Measurements from ENCODE around the gene WDR81.

DNA sequence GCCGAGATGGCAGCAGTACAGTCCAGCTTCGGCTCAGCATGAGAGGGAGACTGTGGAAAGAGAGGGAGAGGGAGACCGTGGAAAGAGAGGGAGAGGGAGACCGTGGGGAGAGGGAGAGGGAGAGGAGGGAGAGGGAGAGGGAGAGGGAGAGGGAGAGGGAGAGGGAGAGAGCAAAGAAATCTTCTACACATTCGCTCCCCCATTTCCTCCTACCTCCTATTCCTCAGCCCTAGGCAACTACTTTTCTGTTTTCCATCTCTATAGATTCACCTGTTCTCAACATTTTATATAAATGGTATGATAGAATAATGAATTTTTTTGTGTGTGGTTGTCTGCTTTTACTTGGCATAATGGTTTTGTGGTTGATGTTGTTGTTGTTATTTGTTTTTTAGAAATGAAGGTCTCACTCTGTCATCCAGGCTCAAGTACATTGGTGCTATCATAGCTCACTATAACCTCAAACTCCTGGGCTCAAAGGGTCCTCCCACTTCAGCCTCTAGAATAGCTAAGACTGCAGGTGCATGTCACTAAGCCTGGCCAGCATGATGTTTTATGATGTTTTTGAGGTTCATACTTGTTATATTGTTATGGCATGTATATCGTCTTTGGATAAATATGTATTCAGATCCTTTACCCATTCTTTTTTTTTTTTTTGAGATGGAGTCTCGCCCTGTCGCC is 33.8 kb upstream of the WDR81 start:
- TF ChIP-seq POLR2AphosphoS5 (IDR thresholded peaks at IDR 0.05) (no peak), POLR2A (IDR thresholded peaks at IDR 0.05) (no peak)
- TF ChIP-seq, protein P1, sequence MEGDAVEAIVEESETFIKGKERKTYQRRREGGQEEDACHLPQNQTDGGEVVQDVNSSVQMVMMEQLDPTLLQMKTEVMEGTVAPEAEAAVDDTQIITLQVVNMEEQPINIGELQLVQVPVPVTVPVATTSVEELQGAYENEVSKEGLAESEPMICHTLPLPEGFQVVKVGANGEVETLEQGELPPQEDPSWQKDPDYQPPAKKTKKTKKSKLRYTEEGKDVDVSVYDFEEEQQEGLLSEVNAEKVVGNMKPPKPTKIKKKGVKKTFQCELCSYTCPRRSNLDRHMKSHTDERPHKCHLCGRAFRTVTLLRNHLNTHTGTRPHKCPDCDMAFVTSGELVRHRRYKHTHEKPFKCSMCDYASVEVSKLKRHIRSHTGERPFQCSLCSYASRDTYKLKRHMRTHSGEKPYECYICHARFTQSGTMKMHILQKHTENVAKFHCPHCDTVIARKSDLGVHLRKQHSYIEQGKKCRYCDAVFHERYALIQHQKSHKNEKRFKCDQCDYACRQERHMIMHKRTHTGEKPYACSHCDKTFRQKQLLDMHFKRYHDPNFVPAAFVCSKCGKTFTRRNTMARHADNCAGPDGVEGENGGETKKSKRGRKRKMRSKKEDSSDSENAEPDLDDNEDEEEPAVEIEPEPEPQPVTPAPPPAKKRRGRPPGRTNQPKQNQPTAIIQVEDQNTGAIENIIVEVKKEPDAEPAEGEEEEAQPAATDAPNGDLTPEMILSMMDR (IDR thresholded peaks at IDR 0.05): no peak

Measured in transverse colon (tissue), 4 donors.